H1 (cell line): Measurements from ENCODE around the gene RGS6. TPM values are rescaled to one million over a fixed set of nuclear protein-coding genes. Genes with fewer than 3 reads are reported as not detected.

ENCODE experiments used
- ATF2 ChIP-seq: IDR thresholded peaks from 2 replicates; pipeline ENCODE4 v1.6.1; 2012; ENCODE audit warnings: low read length, inconsistent platforms
- TEAD4 ChIP-seq: IDR thresholded peaks from 2 replicates; pipeline ENCODE4 v1.6.1; 2012; ENCODE audit warnings: low read depth, low read length, inconsistent platforms, mixed read lengths
- polyA plus RNA-seq, 7 experiments: library from polyadenylated mRNA; depleted of rRNA in 3 of 7; stranded (reverse) in 5 of 7; unstranded in 2 of 7; fragments of >200 nt in 5 of 7; fragments of 200-250 nt in 2 of 7; gene quantifications; 1 replicate in 5 of 7; 2 replicates in 1 of 7; 4 replicates in 1 of 7; pipeline versions ENCODE4 v1.2.1 to v1.2.3, GENCODE V29; 2011 to 2013; ENCODE audit warnings: missing spikeins in 2 of 7, mixed read lengths in 2 of 7
- total RNA-seq: library from RNA; stranded (reverse); fragmentation: NEBNext Ultra II Directional; extraction: Animal tissue kit (Norgen Biotek cat#: 25700); gene quantifications from 2 replicates; pipeline ENCODE4 v1.2.1, GENCODE V29; 2021

The RGS6 gene
- total and polyA plus RNA-seq, 2 of the 8 experiments (the other 6 are each of a cell fraction or from before 2014, with no cell fraction given) = 0.26 to 1.1 TPM

GRCh38 chr14:72347118-72347517 is 414.9 kb downstream of the RGS6 start (continued):
- TF ChIP-seq ATF2 (no peak), TEAD4 (no peak)
- TF ChIP-seq, all 59 proteins: peak for 0
